ENCODE measurements around the gene SDF2. TPM values are rescaled to one million over a fixed set of nuclear protein-coding genes. Genes with fewer than 3 reads are reported as not detected.

The SDF2 gene
- total and polyA plus RNA-seq, 5 experiments from 2014 or later = 38.4 to 76.3 (median 55.8) TPM

GRCh38 chr17:28645576-28645939 lies 16.1 kb downstream of the SDF2 start:
- peaks cover 18 to 48% (median 41%) of the 10 kb centered on the region in 4 donors for H3K4me1 Mint-ChIP-seq
- peaks cover 0 to 50% (median 1%) of the 10 kb centered on the region in 3 donors for H3K36me3 Mint-ChIP-seq
- no peaks in the 10 kb centered on the region for H3K9me3 Mint-ChIP-seq
- H3K4me3 Mint-ChIP-seq = peak overlapping the region; percentile 83 to 98 (median 92)
- POLR2A ChIA-PET = interaction anchor here (0.9 to 3.7 kb wide), 17 partner anchors 8 to 310 kb away, joined by 3 to 62 read pairs (median 7); partner anchors contain the start of genes ALDOC, FLOT2, IFT20 and NEK8
- no peak for DNase-seq
- ATAC-seq = no peak
- H3K27me3 Mint-ChIP-seq = no peaks in the 10 kb centered on the region
- H3K27ac Mint-ChIP-seq = peak overlapping the region; percentile 94 to 99 (median 97)

GRCh38 chr17:28644787-28645575 lies 16.7 kb downstream of the SDF2 start, which contains the start of gene BLTP2:
Gene BLTP2 (minus strand): TSS chr17:28645158. CDS start chr17:28645056, 102 bp downstream.
- peak; percentile 94 to 97 for ATAC-seq
- H3K4me3 Mint-ChIP-seq = peak within 1 kb of the TSS; percentile 90 to 98 (median 92)
- H3K9me3 Mint-ChIP-seq = no peaks in the 10 kb centered on the region
- H3K36me3 Mint-ChIP-seq = peaks cover 0 to 50% (median 2%) of the 10 kb centered on the region in 3 donors
- no peaks in the 10 kb centered on the region for H3K27me3 Mint-ChIP-seq
- H3K4me1 Mint-ChIP-seq = peaks cover 18 to 50% (median 41%) of the 10 kb centered on the region in 4 donors
- DNase-seq = peak; percentile 90 to 97 (median 94)
- POLR2A ChIA-PET = interaction anchor here (0.6 to 3.7 kb wide), 19 partner anchors 9 to 310 kb away, joined by 3 to 62 read pairs (median 6); partner anchors contain the start of genes ALDOC, FLOT2, IFT20 and NEK8
- peak within 1 kb of the TSS; percentile 94 to 99 (median 97) for H3K27ac Mint-ChIP-seq

- Mint-ChIP-seq H3K36me3 (peaks cover 0 to 55% (median 8%) of the 10 kb centered on the region in 3 donors), H3K4me1 (peaks cover 18 to 56% (median 43%) of the 10 kb centered on the region in 4 donors), H3K9me3 (no peaks in the 10 kb centered on the region), H3K27me3 (no peaks in the 10 kb centered on the region), H3K4me3 (peak overlapping the region; percentile 90 to 98 (median 92)), H3K27ac (peak overlapping the region; percentile 89 to 96 (median 94))
- DNase-seq = peak in 5 of 10 donors; percentile 5 to 12 (median 9)
- ATAC-seq = peak in 1 of 2 donors; percentile 1
- POLR2A ChIA-PET = interaction anchor here (0.8 to 3.7 kb wide), 12 partner anchors 17 to 309 kb away, joined by 3 to 62 read pairs (median 15); partner anchors contain the start of genes ALDOC, IFT20, NEK8 and PHF12
Observed at GRCh38 chr17:28643983-28644786, 17.5 kb downstream of the SDF2 start.

- peaks cover 7 to 66% (median 17%) of the 10 kb centered on the region in 3 donors for H3K36me3 Mint-ChIP-seq
- no peaks in the 10 kb centered on the region for H3K27me3 Mint-ChIP-seq
- DNase-seq (no peak), ATAC-seq (no peak)
- no peaks in the 10 kb centered on the region for H3K9me3 Mint-ChIP-seq
- POLR2A ChIA-PET = interaction anchor here (1.0 kb wide), 1 partner anchor 42 kb away, joined by 3 read pairs; no protein-coding TSS in a partner anchor
- H3K4me1 Mint-ChIP-seq = peaks cover 20 to 54% (median 45%) of the 10 kb centered on the region in 4 donors
- H3K4me3 Mint-ChIP-seq = peak overlapping the region in 2 of 10 donors; percentile 45
- H3K27ac Mint-ChIP-seq = no peak overlapping the region
Observed at GRCh38 chr17:28641579-28641978, 20.1 kb downstream of the SDF2 start.

- peaks cover 7 to 50% (median 32%) of the 10 kb centered on the region in 4 donors for H3K4me1 Mint-ChIP-seq
- DNase-seq (no peak), ATAC-seq (no peak)
- H3K4me3 Mint-ChIP-seq = no peak overlapping the region
- peaks cover 7 to 99% (median 34%) of the 10 kb centered on the region in 3 donors for H3K36me3 Mint-ChIP-seq
- POLR2A ChIA-PET = no interaction called here
- peak overlapping the region in 1 of 10 donors; percentile 1 for H3K27ac Mint-ChIP-seq
- H3K9me3 Mint-ChIP-seq = no peaks in the 10 kb centered on the region
- no peaks in the 10 kb centered on the region for H3K27me3 Mint-ChIP-seq
Observed at GRCh38 chr17:28635506-28635905, 26.2 kb downstream of the SDF2 start.

- POLR2A ChIA-PET = no interaction called here
- ATAC-seq = no peak
Observed at GRCh38 chr17:28634206-28634865, 27.4 kb downstream of the SDF2 start.

GRCh38 chr17:28626818-28627217 lies 34.9 kb downstream of the SDF2 start:
- POLR2A ChIA-PET = no interaction called here
- Mint-ChIP-seq H3K36me3 (peaks cover under 1 to 91% (median 30%) of the 10 kb centered on the region in 3 donors), H3K27ac (no peak overlapping the region), H3K27me3 (no peaks in the 10 kb centered on the region), H3K4me1 (peaks cover 0 to 14% (median 4%) of the 10 kb centered on the region in 4 donors), H3K9me3 (no peaks in the 10 kb centered on the region), H3K4me3 (no peak overlapping the region)
- DNase-seq (no peak), ATAC-seq (no peak)

More at GRCh38 chr17:28634206-28634865, 27.4 kb downstream of the SDF2 start:
- no peak for DNase-seq
- H3K9me3 Mint-ChIP-seq = no peaks in the 10 kb centered on the region
- H3K27ac Mint-ChIP-seq = peak overlapping the region in 1 of 10 donors; percentile 50
- H3K27me3 Mint-ChIP-seq = no peaks in the 10 kb centered on the region
- H3K36me3 Mint-ChIP-seq = peaks cover 7 to 100% (median 29%) of the 10 kb centered on the region in 3 donors
- peaks cover 7 to 47% (median 28%) of the 10 kb centered on the region in 4 donors for H3K4me1 Mint-ChIP-seq
- H3K4me3 Mint-ChIP-seq = no peak overlapping the region

- no peak for DNase-seq
- peaks cover 0 to 15% (median 4%) of the 10 kb centered on the region in 4 donors for H3K4me1 Mint-ChIP-seq
- no peaks in the 10 kb centered on the region for H3K9me3 Mint-ChIP-seq
- peaks cover 6 to 93% (median 30%) of the 10 kb centered on the region in 3 donors for H3K36me3 Mint-ChIP-seq
- H3K4me3 Mint-ChIP-seq = no peak overlapping the region
- no peaks in the 10 kb centered on the region for H3K27me3 Mint-ChIP-seq
- ATAC-seq = no peak
- POLR2A ChIA-PET = interaction anchor here (0.7 kb wide), 1 partner anchor 1277 kb away, joined by 3 read pairs; no protein-coding TSS in a partner anchor
- peak overlapping the region in 2 of 10 donors; percentile 7 to 71 for H3K27ac Mint-ChIP-seq
Observed at GRCh38 chr17:28624148-28624547, 37.6 kb downstream of the SDF2 start.

- peak overlapping the region in 1 of 10 donors; percentile 45 for H3K27ac Mint-ChIP-seq
Observed at GRCh38 chr17:28623696-28624095, 38.0 kb downstream of the SDF2 start.

GRCh38 chr17:28622186-28622585 lies 39.5 kb downstream of the SDF2 start:
- POLR2A ChIA-PET = no interaction called here
- no peak for ATAC-seq
- no peak for DNase-seq
- Mint-ChIP-seq H3K4me3 (no peak overlapping the region), H3K36me3 (peaks cover 6 to 97% (median 28%) of the 10 kb centered on the region in 3 donors), H3K9me3 (no peaks in the 10 kb centered on the region), H3K4me1 (peaks cover 0 to 12% (median 4%) of the 10 kb centered on the region in 4 donors), H3K27ac (no peak overlapping the region), H3K27me3 (no peaks in the 10 kb centered on the region)

More at GRCh38 chr17:28623696-28624095, 38.0 kb downstream of the SDF2 start:
- H3K9me3 Mint-ChIP-seq = no peaks in the 10 kb centered on the region
- no peak overlapping the region for H3K4me3 Mint-ChIP-seq
- H3K27me3 Mint-ChIP-seq = no peaks in the 10 kb centered on the region
- DNase-seq (no peak), ATAC-seq (no peak)
- H3K4me1 Mint-ChIP-seq = peaks cover 0 to 15% (median 4%) of the 10 kb centered on the region in 4 donors
- POLR2A ChIA-PET = interaction anchor here (0.6 to 1.0 kb wide), 3 partner anchors 19 to 601 kb away, joined by 3 read pairs; no protein-coding TSS in a partner anchor
- peaks cover 6 to 97% (median 30%) of the 10 kb centered on the region in 3 donors for H3K36me3 Mint-ChIP-seq

- H3K27ac Mint-ChIP-seq = peak overlapping the region in 1 of 10 donors; percentile 70
- no peaks in the 10 kb centered on the region for H3K27me3 Mint-ChIP-seq
- ATAC-seq = no peak
- H3K9me3 Mint-ChIP-seq = no peaks in the 10 kb centered on the region
- POLR2A ChIA-PET = no interaction called here
- DNase-seq = no peak
- no peak overlapping the region for H3K4me3 Mint-ChIP-seq
- H3K36me3 Mint-ChIP-seq = peaks cover 12 to 100% (median 43%) of the 10 kb centered on the region in 3 donors
- H3K4me1 Mint-ChIP-seq = peaks cover 0 to 4% (median 2%) of the 10 kb centered on the region in 4 donors
Observed at GRCh38 chr17:28620010-28620409, 41.7 kb downstream of the SDF2 start.

Measured in naive thymus-derived CD8-positive, alpha-beta T cell (primary cell).